T follicular helper cell (primary cell): Measurements from ENCODE around the gene GDPD2.

Experiments used
- DNase-seq: peaks from one replicate; pipeline ENCODE4 v3.0.0-alpha.2; 2020; ENCODE audit warnings: low read depth

GDPD2 gene

DNA sequence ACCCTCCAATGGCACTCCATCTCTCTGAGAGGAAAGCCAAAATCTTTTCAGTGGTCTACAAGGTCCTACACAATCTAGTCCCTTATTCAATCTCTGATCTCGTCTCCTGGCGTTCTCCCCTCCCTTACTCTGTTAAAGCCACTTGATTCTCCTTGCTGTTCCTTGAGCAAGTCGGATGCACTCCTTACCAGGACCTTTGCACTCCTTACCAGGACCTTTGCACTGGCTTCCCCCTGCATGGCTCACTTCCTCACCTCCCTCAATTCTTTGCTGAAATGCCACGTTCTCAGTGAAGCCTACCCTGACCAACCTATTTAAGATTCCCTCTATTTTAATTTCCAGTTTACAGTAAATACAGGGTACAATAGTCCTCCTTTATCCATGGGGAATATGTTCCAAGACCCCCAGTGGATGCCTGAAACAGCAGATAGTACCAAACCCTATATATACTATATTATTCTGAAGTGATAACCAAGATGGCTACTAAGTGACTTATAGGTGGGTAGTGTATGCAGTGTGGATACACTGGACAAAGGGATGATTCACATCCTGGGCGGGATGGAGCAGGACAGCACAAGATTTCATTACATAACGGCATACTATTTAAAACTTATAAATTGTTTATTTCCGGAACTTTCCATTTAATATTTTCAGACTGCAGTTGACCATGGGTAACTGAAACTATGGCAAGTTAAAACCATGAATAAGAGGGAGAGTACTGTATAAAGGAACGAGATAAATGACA lies 15.0 kb downstream of the GDPD2 start:
- no peak for DNase-seq

DNA sequence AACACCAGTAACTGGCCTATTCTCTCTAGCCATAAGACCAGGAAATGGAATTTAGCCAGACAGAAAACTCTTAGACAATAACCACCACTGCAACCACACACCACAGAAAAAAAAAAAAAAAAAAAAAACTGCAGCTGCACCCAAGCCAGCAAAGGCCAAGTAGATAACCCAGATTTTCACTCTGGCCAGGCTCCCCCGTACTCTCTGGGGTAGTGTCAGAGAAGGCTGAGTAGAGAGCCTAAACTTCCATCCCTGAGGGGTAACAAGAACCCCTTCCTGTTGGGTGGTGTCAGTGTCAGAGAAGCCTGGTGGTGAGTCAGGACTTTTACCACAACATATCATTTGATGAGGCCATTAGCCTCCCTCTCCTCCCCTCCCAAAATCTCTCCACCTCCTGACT lies 15.9 kb downstream of the GDPD2 start:
- no peak for DNase-seq

DNA sequence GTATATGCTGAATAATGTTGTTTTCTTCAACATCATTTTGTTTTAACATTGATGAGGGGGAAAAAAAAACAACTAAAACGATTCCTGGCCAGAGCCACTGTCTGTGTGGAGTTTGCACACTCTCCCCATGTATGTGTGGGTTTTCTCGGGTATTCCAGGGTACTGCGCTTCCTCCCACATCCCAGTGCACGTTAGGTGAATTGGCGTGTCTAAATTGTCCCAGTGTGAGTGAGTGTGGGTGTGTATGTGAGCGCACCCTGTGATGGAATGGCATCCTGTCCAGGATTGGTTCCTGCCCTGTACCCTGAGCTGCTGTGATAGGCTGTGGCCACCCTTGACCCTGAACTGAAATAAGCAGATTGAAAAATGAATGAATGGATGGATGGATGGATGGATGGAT lies 19.1 kb downstream of the GDPD2 start:
- no peak for DNase-seq

GRCh38 chrX:70444326-70444945 lies 21.3 kb downstream of the GDPD2 start, which contains the start of gene DLG3:
Gene DLG3 (plus strand): TSS chrX:70444835. CDS start chrX:70445202, 367 bp downstream.
- no peak for DNase-seq

GRCh38 chrX:70444946-70445656 lies 22.0 kb downstream of the GDPD2 start:
- DNase-seq: no peak

DNA sequence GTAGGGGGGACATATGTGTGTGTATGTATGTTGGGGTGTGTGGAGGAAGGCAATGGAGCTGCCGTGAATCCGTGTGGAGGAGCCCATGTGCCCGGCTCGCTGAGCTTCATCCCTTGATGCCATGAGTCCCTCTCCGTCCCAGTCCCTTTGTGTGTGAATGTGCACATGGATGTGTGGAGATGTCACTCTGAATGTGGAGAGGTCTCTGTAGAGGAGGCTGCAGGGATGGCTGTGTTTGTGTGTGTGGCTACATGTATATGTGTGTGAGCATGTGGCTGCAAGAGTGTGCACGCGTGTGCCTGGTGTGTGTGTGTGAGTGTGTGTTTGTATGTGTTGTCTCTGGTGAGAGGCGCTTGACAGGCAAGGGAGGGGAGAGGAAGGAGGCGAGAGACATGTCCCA lies 22.8 kb downstream of the GDPD2 start:
- DNase-seq: no peak

GRCh38 chrX:70446380-70447350 lies 23.6 kb downstream of the GDPD2 start:
- DNase-seq: no peak

DNA sequence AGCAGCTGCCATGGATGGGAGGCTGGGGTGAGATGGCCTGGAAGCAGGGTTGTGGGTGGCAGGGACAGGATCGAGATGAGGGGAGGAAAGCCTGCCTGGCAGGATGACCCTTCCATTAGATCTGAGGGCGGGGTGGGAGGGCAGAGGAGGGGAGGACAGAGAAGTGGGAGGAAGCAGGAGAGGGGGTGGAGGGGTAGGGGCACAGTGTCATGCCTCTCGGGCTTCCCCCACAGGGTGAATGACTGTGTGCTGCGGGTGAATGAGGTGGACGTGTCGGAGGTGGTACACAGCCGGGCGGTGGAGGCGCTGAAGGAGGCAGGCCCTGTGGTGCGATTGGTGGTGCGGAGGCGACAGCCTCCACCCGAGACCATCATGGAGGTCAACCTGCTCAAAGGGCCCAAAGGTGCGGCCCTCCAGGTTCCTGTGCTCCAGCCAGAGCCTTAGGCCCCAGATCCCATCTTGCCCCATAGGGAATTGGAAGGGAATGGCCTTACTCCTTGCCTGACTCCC lies 26.4 kb downstream of the GDPD2 start:
- DNase-seq: no peak

- peak; percentile 32 for DNase-seq
Observed at GRCh38 chrX:70452143-70452733, 29.1 kb downstream of the GDPD2 start.

GRCh38 chrX:70453024-70453618 lies 30.0 kb downstream of the GDPD2 start:
- no peak for DNase-seq

DNA sequence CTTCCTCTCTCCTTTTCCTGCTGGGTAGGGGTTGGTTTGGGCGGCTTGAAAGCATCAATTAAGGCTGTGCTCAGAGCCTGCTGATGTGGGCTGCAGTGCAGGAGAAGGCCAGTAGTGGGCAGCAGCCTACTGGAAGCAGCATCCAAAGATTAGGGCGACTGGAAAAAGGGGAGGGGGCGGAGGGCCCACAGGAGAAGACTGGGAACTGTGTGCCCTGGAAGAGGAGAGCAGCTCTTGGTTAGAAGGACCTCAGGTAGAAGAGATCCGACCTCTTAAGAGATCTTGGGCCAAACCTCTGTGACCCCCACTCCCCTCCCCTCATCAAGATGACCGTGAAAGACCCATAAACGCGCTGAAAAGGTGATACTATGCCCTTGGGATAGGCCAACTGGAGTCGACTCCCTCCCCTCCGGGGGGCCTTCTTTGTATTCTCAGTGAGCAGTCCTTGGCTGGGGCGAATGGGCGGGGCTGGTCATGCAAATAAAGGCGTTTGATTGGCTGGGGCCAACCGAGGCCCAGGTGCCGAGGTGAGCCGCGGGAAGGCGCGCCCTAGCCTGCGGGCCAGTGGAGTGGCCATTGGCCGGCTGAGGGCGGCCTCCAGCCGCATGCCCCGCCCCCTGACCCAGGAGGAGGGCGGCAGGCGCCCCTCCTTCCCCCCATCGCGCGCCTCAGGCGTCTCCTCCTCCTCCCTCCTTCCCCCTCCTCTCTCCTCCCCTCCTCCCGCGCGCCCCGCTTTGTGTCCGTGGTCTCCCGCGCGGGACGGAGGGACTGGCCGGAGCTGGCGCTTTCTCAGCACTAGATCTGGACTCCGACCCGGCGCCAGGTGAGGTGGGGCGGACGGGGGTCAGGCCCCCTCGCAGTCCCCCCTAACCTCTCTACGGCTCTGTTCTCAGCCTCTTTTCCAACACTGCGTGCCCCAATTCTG lies 31.6 kb downstream of the GDPD2 start:
- peak; percentile 62 for DNase-seq

- DNase-seq: no peak
Observed at GRCh38 chrX:70455366-70456202, 32.5 kb downstream of the GDPD2 start.

DNA sequence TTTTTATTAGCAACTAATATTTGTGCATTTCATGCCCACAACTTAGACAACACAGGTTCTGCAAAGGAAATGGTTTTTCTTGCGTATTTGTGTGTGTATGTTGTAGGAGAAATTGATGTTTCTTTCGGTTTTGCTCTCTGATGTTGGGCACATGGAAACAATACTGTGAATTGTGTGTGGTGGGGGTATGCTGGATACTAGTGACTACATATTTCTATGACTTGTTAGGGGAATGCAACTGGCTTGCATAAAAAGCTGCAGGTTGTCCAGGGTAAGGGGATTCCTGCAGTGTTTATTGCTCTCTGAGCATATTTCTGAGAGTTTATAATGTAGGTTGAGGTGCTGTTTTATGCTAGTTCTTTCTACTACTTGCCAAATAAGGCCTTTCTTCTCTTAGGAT lies 33.1 kb downstream of the GDPD2 start:
- no peak for DNase-seq

DNA sequence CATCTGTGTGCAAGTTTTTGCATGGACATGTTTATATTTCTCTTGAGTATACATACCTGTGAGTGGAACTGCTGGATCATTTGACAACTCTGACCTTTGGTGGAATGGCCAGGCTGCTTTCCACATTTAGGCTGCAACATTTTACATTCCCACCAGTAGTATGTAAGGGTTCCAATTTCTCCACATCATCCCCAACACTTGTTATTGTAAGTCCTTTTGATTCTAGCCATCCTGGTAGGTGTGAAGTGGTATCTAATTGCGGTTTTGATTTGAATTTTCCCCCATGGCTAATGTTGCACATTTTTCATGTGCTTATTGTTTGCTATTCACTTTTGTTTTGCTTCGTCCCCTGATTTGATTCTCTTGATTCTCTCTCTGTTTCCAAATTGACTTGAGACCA lies 37.9 kb downstream of the GDPD2 start:
- DNase-seq: no peak

DNA sequence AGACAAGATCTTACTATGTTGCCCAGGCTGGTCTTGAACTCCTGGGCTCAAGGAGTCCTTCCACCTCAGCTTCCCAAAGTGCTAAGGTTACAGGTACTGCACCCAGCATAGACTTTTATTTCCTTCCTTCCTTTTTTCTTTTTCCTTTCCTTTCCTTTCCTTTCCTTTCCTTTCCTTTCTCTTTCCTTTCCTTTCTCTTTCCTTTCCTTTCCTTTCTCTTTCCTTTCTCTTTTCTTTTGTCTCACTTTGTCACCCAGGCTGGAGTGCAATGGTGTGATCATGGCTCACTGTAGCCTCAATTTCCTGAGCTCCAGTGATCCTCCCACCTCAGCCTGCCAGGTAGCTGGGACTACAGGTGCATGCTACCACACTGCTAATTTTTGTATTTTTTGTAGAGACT lies 40.9 kb downstream of the GDPD2 start:
- DNase-seq: no peak

GRCh38 chrX:70466968-70467367 lies 43.9 kb downstream of the GDPD2 start:
- no peak for DNase-seq

DNA sequence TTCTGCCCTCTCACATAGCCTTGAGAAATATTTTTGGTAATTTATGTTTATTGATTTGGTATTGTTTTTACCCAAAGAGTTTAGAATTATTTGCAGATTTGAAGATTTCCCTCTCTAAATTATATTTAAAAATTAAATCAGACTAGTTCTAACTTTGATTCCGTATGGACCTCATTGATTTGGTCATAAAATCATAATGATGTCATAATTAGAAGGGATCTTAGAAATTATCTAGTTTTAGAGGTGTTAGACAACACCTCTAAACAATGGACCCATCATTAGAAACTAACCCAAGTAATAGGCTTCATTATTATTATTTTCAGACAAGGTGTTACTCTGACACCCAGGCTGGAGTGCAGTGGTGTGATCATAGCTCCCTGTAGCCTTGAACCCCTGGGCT lies 45.6 kb downstream of the GDPD2 start:
- no peak for DNase-seq

- DNase-seq: no peak
Observed at GRCh38 chrX:70470850-70471289, 47.8 kb downstream of the GDPD2 start.
